Colonic mucosa (tissue), 4 donors: ENCODE measurements around the gene COL23A1. TPM values are rescaled to one million over a fixed set of nuclear protein-coding genes. Genes with fewer than 3 reads are reported as not detected.

Source experiments
- DNase-seq: peaks from one replicate; pipeline ENCODE4 v3.0.0-alpha.2; 2020
- H3K27ac ChIP-seq: fragments of 200-600 bp; one replicate; pipeline ENCODE4 v1.8.0; 2021
- H3K27me3 ChIP-seq: fragments of 200-600 bp; one replicate; pipeline ENCODE4 v1.8.0; 2021
- H3K36me3 ChIP-seq: fragments of 200-600 bp; one replicate; pipeline ENCODE4 v1.8.0; 2021
- H3K4me1 ChIP-seq: fragments of 200-600 bp; one replicate; pipeline ENCODE4 v1.8.0; 2021; ENCODE audit warnings: mild to moderate bottlenecking
- H3K4me3 ChIP-seq: fragments of 200-600 bp; one replicate; pipeline ENCODE4 v1.8.0; 2021
- H3K9ac ChIP-seq, 2 donors: one replicate each; pipeline ENCODE4 v1.7.0; 2013; ENCODE audit warnings: control low read depth in 2 of 2, low read depth in 2 of 2, low read length in 2 of 2
- H3K9me3 ChIP-seq: fragments of 200-600 bp; one replicate; pipeline ENCODE4 v1.8.0; 2021
- intact Hi-C: fragments of 100-400 bp; cut with DNase I; formaldehyde crosslinking; loops from one replicate; pipeline ENCODE4 v1.14.1; 2022
- total RNA-seq, 2 donors: library from RNA; stranded (reverse); fragmentation: NEBNext Ultra II Directional in 1 of 2; extraction: Animal tissue kit (Norgen Biotek cat#: 25700) in 1 of 2; gene quantifications; one replicate each; pipeline ENCODE4 v1.2.1, GENCODE V29; 2021
- TF ChIP-seq, protein P1 (sequence below): fragments of 200-600 bp; IDR thresholded peaks from one replicate; pipeline ENCODE4 v1.8.0; 2022; ENCODE audit warnings: antibody characterized with exemption, mild to moderate bottlenecking
- donor health status: healthy.
- donor health status: DM: no; HTN: no; CAD: no.
- donor health status: DM: no; HTN: no; CAD: no.

Gene COL23A1
- total RNA-seq, 2 donors from 2014 or later, result 0.37 to 0.49 TPM

- Histone ChIP-seq H3K9me3 (no peaks in the 10 kb centered on the region), H3K36me3 (no peaks in the 10 kb centered on the region), H3K27ac (no peak overlapping the region), H3K4me1 (no peaks in the 10 kb centered on the region), H3K4me3 (no peak overlapping the region), H3K9ac (no peak overlapping the region), H3K27me3 (no peaks in the 10 kb centered on the region)
- no peak for DNase-seq
- intact Hi-C loops, result no loop called here
- TF ChIP-seq, protein P1, sequence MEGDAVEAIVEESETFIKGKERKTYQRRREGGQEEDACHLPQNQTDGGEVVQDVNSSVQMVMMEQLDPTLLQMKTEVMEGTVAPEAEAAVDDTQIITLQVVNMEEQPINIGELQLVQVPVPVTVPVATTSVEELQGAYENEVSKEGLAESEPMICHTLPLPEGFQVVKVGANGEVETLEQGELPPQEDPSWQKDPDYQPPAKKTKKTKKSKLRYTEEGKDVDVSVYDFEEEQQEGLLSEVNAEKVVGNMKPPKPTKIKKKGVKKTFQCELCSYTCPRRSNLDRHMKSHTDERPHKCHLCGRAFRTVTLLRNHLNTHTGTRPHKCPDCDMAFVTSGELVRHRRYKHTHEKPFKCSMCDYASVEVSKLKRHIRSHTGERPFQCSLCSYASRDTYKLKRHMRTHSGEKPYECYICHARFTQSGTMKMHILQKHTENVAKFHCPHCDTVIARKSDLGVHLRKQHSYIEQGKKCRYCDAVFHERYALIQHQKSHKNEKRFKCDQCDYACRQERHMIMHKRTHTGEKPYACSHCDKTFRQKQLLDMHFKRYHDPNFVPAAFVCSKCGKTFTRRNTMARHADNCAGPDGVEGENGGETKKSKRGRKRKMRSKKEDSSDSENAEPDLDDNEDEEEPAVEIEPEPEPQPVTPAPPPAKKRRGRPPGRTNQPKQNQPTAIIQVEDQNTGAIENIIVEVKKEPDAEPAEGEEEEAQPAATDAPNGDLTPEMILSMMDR, result no peak
Measured at GRCh38 chr5:178381206-178381605, 209.0 kb downstream of the COL23A1 start.

DNA sequence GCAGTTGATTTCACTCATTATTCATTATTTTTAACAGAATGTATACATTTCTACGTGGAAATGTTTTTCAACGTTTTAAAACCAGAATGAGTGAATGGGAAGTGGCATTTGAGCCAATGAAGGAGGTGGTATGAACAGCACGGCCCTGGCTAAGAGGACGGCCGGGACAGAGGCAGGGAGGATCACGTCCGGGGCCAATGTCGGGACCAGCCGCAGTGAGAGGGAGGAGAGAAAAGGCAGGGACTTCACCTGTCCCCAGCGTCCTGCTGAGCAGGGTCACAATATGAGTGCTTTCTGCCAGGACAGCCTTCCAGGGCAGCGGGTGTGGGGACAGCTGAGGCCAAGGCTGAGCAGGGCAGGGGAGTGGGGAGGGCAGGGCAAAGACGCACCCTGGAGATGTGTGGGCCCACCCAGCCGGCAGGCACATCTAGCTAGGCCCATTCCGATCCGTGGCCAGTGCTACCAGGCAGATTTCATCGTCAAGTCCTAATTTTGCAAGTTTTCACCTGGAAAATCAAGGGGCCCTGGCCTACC, 209.6 kb downstream of the COL23A1 start:
- H3K9me3 ChIP-seq, result no peaks in the 10 kb centered on the region
- no peaks in the 10 kb centered on the region for H3K4me1 ChIP-seq
- intact Hi-C loops, result no loop called here
- no peak overlapping the region for H3K4me3 ChIP-seq
- no peaks in the 10 kb centered on the region for H3K27me3 ChIP-seq
- DNase-seq, result no peak
- TF ChIP-seq, protein P1, result no peak
- H3K27ac ChIP-seq, result no peak overlapping the region
- H3K36me3 ChIP-seq, result no peaks in the 10 kb centered on the region
- H3K9ac ChIP-seq, result no peak overlapping the region

GRCh38 chr5:178380086-178380485, 210.1 kb downstream of the COL23A1 start:
- TF ChIP-seq, protein P1, result no peak

GRCh38 chr5:178378527-178379484, 211.4 kb downstream of the COL23A1 start:
- TF ChIP-seq, protein P1, result no peak
- Histone ChIP-seq H3K4me1 (no peaks in the 10 kb centered on the region), H3K9me3 (no peaks in the 10 kb centered on the region), H3K9ac (no peak overlapping the region), H3K4me3 (no peak overlapping the region), H3K27ac (no peak overlapping the region), H3K36me3 (no peaks in the 10 kb centered on the region), H3K27me3 (no peaks in the 10 kb centered on the region)
- DNase-seq, result no peak
- intact Hi-C loops, result no loop called here

More at GRCh38 chr5:178380086-178380485, 210.1 kb downstream of the COL23A1 start:
- no peaks in the 10 kb centered on the region for H3K27me3 ChIP-seq
- no peaks in the 10 kb centered on the region for H3K9me3 ChIP-seq
- no peak overlapping the region for H3K9ac ChIP-seq
- no peak overlapping the region for H3K27ac ChIP-seq
- no peak for DNase-seq
- H3K36me3 ChIP-seq, result no peaks in the 10 kb centered on the region
- no peaks in the 10 kb centered on the region for H3K4me1 ChIP-seq
- H3K4me3 ChIP-seq, result no peak overlapping the region
- intact Hi-C loops, result no loop called here

- no peaks in the 10 kb centered on the region for H3K4me1 ChIP-seq
- intact Hi-C loops, result no loop called here
- H3K27ac ChIP-seq, result no peak overlapping the region
- no peaks in the 10 kb centered on the region for H3K36me3 ChIP-seq
- H3K9ac ChIP-seq, result no peak overlapping the region
- no peak for DNase-seq
- H3K4me3 ChIP-seq, result no peak overlapping the region
- no peaks in the 10 kb centered on the region for H3K27me3 ChIP-seq
- TF ChIP-seq, protein P1, result no peak
- no peaks in the 10 kb centered on the region for H3K9me3 ChIP-seq
Measured at GRCh38 chr5:178377583-178378270, 212.5 kb downstream of the COL23A1 start.
